ENCODE measurements around the gene FLYWCH1. TPM values are rescaled to one million over a fixed set of nuclear protein-coding genes. Genes with fewer than 3 reads are reported as not detected.

Gene FLYWCH1
- total and polyA plus RNA-seq, 10 of the 15 experiments (the other 5 are each of a cell fraction or from before 2014, with no cell fraction given): 0.47 to 33.8 (median 11.2) TPM

Small RNA genes lying within 50 kb of the gene (small RNA-seq; reads per million reads assigned to genes)
- gene LINC00514: not detected

Other genes with a start within 250 kb of the FLYWCH1 start
Only the 7 nearest of the 24 such genes appear.
- 34.3 and 40.1 TPM in 2 replicates for gene PRSS21, start 94.7 kb upstream of the FLYWCH1 start, total RNA-seq (2014; rRNA removed)
- gene PRSS21, start 94.7 kb upstream of the FLYWCH1 start, total RNA-seq (2014; rRNA removed; fragmentation: Illumina TruSeq; extraction: Trizol): 23.3 and 23.6 TPM in 2 replicates
- 49.8 and 58.3 TPM in 2 replicates for gene PRSS21, start 94.7 kb upstream of the FLYWCH1 start, total RNA-seq (2021)
- gene PRSS21, start 94.7 kb upstream of the FLYWCH1 start, polyA plus RNA-seq (2011; rRNA removed): not detected in 2 replicates
- 27.2 and 34.7 TPM in 2 replicates for gene PRSS21, start 94.7 kb upstream of the FLYWCH1 start, polyA plus RNA-seq (2014; fragmentation: Illumina TruSeq; extraction: Trizol)
- 10 to 100 TPM in 1 of 2 experiments, 1 to 10 TPM in 1; 5.3 to 18.4 TPM for gene PRSS21, start 94.7 kb upstream of the FLYWCH1 start, polyA plus RNA-seq (2014; fragmentation: Nextera tagmentation; extraction: Ambion mirVana)
- 45.1 and 52.2 TPM in 2 replicates for gene PRSS21, start 94.7 kb upstream of the FLYWCH1 start, polyA plus RNA-seq (2014; rRNA removed)
- 10 to 100 TPM; 67.0 to 73.4 TPM for gene PRSS21, start 94.7 kb upstream of the FLYWCH1 start, polyA plus RNA-seq (2016; fragmentation: Nextera tagmentation; extraction: Ambion mirVana)
- 6.8 and 10.0 TPM in 2 replicates for gene ZG16B, start 81.6 kb upstream of the FLYWCH1 start, total RNA-seq (2014; rRNA removed)
- gene ZG16B, start 81.6 kb upstream of the FLYWCH1 start, total RNA-seq (2014; rRNA removed; fragmentation: Illumina TruSeq; extraction: Trizol): 5.4 and 6.1 TPM in 2 replicates
- 5.4 and 7.5 TPM in 2 replicates for gene ZG16B, start 81.6 kb upstream of the FLYWCH1 start, total RNA-seq (2021)
- gene ZG16B, start 81.6 kb upstream of the FLYWCH1 start, polyA plus RNA-seq (2011; rRNA removed): 1.2 and 2.3 TPM in 2 replicates
- 5.6 and 8.2 TPM in 2 replicates for gene ZG16B, start 81.6 kb upstream of the FLYWCH1 start, polyA plus RNA-seq (2014; fragmentation: Illumina TruSeq; extraction: Trizol)
- 1 to 10 TPM in 1 of 2 experiments, under 1 TPM in 1; 1.00 to 3.7 TPM for gene ZG16B, start 81.6 kb upstream of the FLYWCH1 start, polyA plus RNA-seq (2014; fragmentation: Nextera tagmentation; extraction: Ambion mirVana)
- gene ZG16B, start 81.6 kb upstream of the FLYWCH1 start, polyA plus RNA-seq (2014; rRNA removed): 9.6 and 11.6 TPM in 2 replicates
- 1 to 10 TPM; 8.2 to 8.6 TPM for gene ZG16B, start 81.6 kb upstream of the FLYWCH1 start, polyA plus RNA-seq (2016; fragmentation: Nextera tagmentation; extraction: Ambion mirVana)
- gene PRSS22, start 53.8 kb upstream of the FLYWCH1 start, total RNA-seq (2014; rRNA removed): not detected in 2 replicates
- not detected in 2 replicates for gene PRSS22, start 53.8 kb upstream of the FLYWCH1 start, total RNA-seq (2014; rRNA removed; fragmentation: Illumina TruSeq; extraction: Trizol)
- gene PRSS22, start 53.8 kb upstream of the FLYWCH1 start, total RNA-seq (2021): not detected in 2 replicates
- not detected in 2 replicates for gene PRSS22, start 53.8 kb upstream of the FLYWCH1 start, polyA plus RNA-seq (2011; rRNA removed)
- not detected in 2 replicates for gene PRSS22, start 53.8 kb upstream of the FLYWCH1 start, polyA plus RNA-seq (2014; fragmentation: Illumina TruSeq; extraction: Trizol)
- gene PRSS22, start 53.8 kb upstream of the FLYWCH1 start, polyA plus RNA-seq (2014; fragmentation: Nextera tagmentation; extraction: Ambion mirVana): not detected
- gene PRSS22, start 53.8 kb upstream of the FLYWCH1 start, polyA plus RNA-seq (2014; rRNA removed): not detected in 2 replicates
- not detected for gene PRSS22, start 53.8 kb upstream of the FLYWCH1 start, polyA plus RNA-seq (2016; fragmentation: Nextera tagmentation; extraction: Ambion mirVana)
- gene FLYWCH2, start 28.7 kb upstream of the FLYWCH1 start, total RNA-seq (2014; rRNA removed): 39.9 and 43.1 TPM in 2 replicates
- gene FLYWCH2, start 28.7 kb upstream of the FLYWCH1 start, total RNA-seq (2014; rRNA removed; fragmentation: Illumina TruSeq; extraction: Trizol): 9.1 and 11.7 TPM in 2 replicates
- 23.8 and 25.3 TPM in 2 replicates for gene FLYWCH2, start 28.7 kb upstream of the FLYWCH1 start, total RNA-seq (2021)
- 3.0 and 6.2 TPM in 2 replicates for gene FLYWCH2, start 28.7 kb upstream of the FLYWCH1 start, polyA plus RNA-seq (2011; rRNA removed)
- 3.5 and 4.3 TPM in 2 replicates for gene FLYWCH2, start 28.7 kb upstream of the FLYWCH1 start, polyA plus RNA-seq (2014; fragmentation: Illumina TruSeq; extraction: Trizol)
- gene FLYWCH2, start 28.7 kb upstream of the FLYWCH1 start, polyA plus RNA-seq (2014; fragmentation: Nextera tagmentation; extraction: Ambion mirVana): 1 to 10 TPM in 1 of 2 experiments, under 1 TPM in 1; 0.27 to 1.8 TPM
- gene FLYWCH2, start 28.7 kb upstream of the FLYWCH1 start, polyA plus RNA-seq (2014; rRNA removed): 29.2 and 51.0 TPM in 2 replicates
- 10 to 100 TPM; 29.5 to 30.2 TPM for gene FLYWCH2, start 28.7 kb upstream of the FLYWCH1 start, polyA plus RNA-seq (2016; fragmentation: Nextera tagmentation; extraction: Ambion mirVana)
- gene KREMEN2, start 52.3 kb downstream of the FLYWCH1 start, total RNA-seq (2014; rRNA removed): 1.3 and 1.8 TPM in 2 replicates
- gene KREMEN2, start 52.3 kb downstream of the FLYWCH1 start, total RNA-seq (2014; rRNA removed; fragmentation: Illumina TruSeq; extraction: Trizol): 0.14 and 0.18 TPM in 2 replicates
- gene KREMEN2, start 52.3 kb downstream of the FLYWCH1 start, total RNA-seq (2021): 1.5 TPM in 2 replicates
- 1.6 and 3.7 TPM in 2 replicates for gene KREMEN2, start 52.3 kb downstream of the FLYWCH1 start, polyA plus RNA-seq (2011; rRNA removed)
- gene KREMEN2, start 52.3 kb downstream of the FLYWCH1 start, polyA plus RNA-seq (2014; fragmentation: Illumina TruSeq; extraction: Trizol): 0.06 TPM in 1 of 2 replicates, not detected in the other
- gene KREMEN2, start 52.3 kb downstream of the FLYWCH1 start, polyA plus RNA-seq (2014; fragmentation: Nextera tagmentation; extraction: Ambion mirVana): not detected
- 1.1 and 1.8 TPM in 2 replicates for gene KREMEN2, start 52.3 kb downstream of the FLYWCH1 start, polyA plus RNA-seq (2014; rRNA removed)
- under 1 TPM; 0.45 to 0.59 TPM for gene KREMEN2, start 52.3 kb downstream of the FLYWCH1 start, polyA plus RNA-seq (2016; fragmentation: Nextera tagmentation; extraction: Ambion mirVana)
- 20.8 and 21.1 TPM in 2 replicates for gene PAQR4, start 57.4 kb downstream of the FLYWCH1 start, total RNA-seq (2014; rRNA removed)
- 10.6 and 11.9 TPM in 2 replicates for gene PAQR4, start 57.4 kb downstream of the FLYWCH1 start, total RNA-seq (2014; rRNA removed; fragmentation: Illumina TruSeq; extraction: Trizol)
- 30.7 and 31.8 TPM in 2 replicates for gene PAQR4, start 57.4 kb downstream of the FLYWCH1 start, total RNA-seq (2021)
- 7.2 and 13.9 TPM in 2 replicates for gene PAQR4, start 57.4 kb downstream of the FLYWCH1 start, polyA plus RNA-seq (2011; rRNA removed)
- gene PAQR4, start 57.4 kb downstream of the FLYWCH1 start, polyA plus RNA-seq (2014; fragmentation: Illumina TruSeq; extraction: Trizol): 7.6 and 13.1 TPM in 2 replicates
- under 1 TPM; 0.39 to 0.84 TPM for gene PAQR4, start 57.4 kb downstream of the FLYWCH1 start, polyA plus RNA-seq (2014; fragmentation: Nextera tagmentation; extraction: Ambion mirVana)
- 29.4 and 29.9 TPM in 2 replicates for gene PAQR4, start 57.4 kb downstream of the FLYWCH1 start, polyA plus RNA-seq (2014; rRNA removed)
- 10 to 100 TPM in 1 of 2 experiments, 1 to 10 TPM in 1; 5.9 to 14.2 TPM for gene PAQR4, start 57.4 kb downstream of the FLYWCH1 start, polyA plus RNA-seq (2016; fragmentation: Nextera tagmentation; extraction: Ambion mirVana)
- gene PKMYT1, start 68.5 kb downstream of the FLYWCH1 start, total RNA-seq (2014; rRNA removed): 31.6 and 39.6 TPM in 2 replicates
- 11.5 and 13.6 TPM in 2 replicates for gene PKMYT1, start 68.5 kb downstream of the FLYWCH1 start, total RNA-seq (2014; rRNA removed; fragmentation: Illumina TruSeq; extraction: Trizol)
- gene PKMYT1, start 68.5 kb downstream of the FLYWCH1 start, total RNA-seq (2021): 72.6 and 77.1 TPM in 2 replicates
- gene PKMYT1, start 68.5 kb downstream of the FLYWCH1 start, polyA plus RNA-seq (2011; rRNA removed): 3.4 and 9.3 TPM in 2 replicates
- gene PKMYT1, start 68.5 kb downstream of the FLYWCH1 start, polyA plus RNA-seq (2014; fragmentation: Illumina TruSeq; extraction: Trizol): 6.9 and 13.1 TPM in 2 replicates
- 10 to 100 TPM in 1 of 2 experiments, 1 to 10 TPM in 1; 4.6 to 20.2 TPM for gene PKMYT1, start 68.5 kb downstream of the FLYWCH1 start, polyA plus RNA-seq (2014; fragmentation: Nextera tagmentation; extraction: Ambion mirVana)
- gene PKMYT1, start 68.5 kb downstream of the FLYWCH1 start, polyA plus RNA-seq (2014; rRNA removed): 48.1 and 63.7 TPM in 2 replicates
- gene PKMYT1, start 68.5 kb downstream of the FLYWCH1 start, polyA plus RNA-seq (2016; fragmentation: Nextera tagmentation; extraction: Ambion mirVana): 100 to 1,000 TPM in 1 of 2 experiments, 10 to 100 TPM in 1; 91.9 to 101 TPM